Osteoblast (primary cell): ENCODE results near the gene MCFD2. TPM values are rescaled to one million over a fixed set of nuclear protein-coding genes. Genes with fewer than 3 reads are reported as not detected.
A peak's percentile ranks its signal among the peaks of the same experiment; 100 is the strongest.

Experiments used
- DNase-seq: peaks from one replicate; pipeline ENCODE4 v3.0.0; 2011; ENCODE audit warnings: low spot score, mixed read lengths; ENCODE audit not compliant: insufficient read length; ENCODE audit errors: missing footprints
- H2AFZ ChIP-seq: 2 replicates; pipeline ENCODE4 v1.6.0; 2011; ENCODE audit warnings: mild to moderate bottlenecking, low read length
- H3K27ac ChIP-seq: 2 replicates; pipeline ENCODE4 v1.5.1; 2011; ENCODE audit warnings: mild to moderate bottlenecking, low read depth, low read length, moderate library complexity
- H3K27me3 ChIP-seq: 2 replicates; pipeline ENCODE4 v1.6.0; 2012; ENCODE audit warnings: mild to moderate bottlenecking, control low read depth, inconsistent platforms, low read length, moderate library complexity; ENCODE audit not compliant: insufficient read depth
- H3K36me3 ChIP-seq: 2 replicates; pipeline ENCODE4 v1.5.1; 2011; ENCODE audit warnings: mild to moderate bottlenecking, low read length, control low read depth, moderate library complexity; ENCODE audit not compliant: insufficient read depth
- H3K4me1 ChIP-seq: 2 replicates; pipeline ENCODE4 v1.5.1; 2011; ENCODE audit warnings: mild to moderate bottlenecking, low read length, control low read depth, moderate library complexity; ENCODE audit not compliant: insufficient read depth
- H3K4me2 ChIP-seq: 2 replicates; pipeline ENCODE4 v1.6.0; 2011; ENCODE audit warnings: mild to moderate bottlenecking, low read length; ENCODE audit not compliant: insufficient read depth
- H3K4me3 ChIP-seq: fragments of 200-600 bp; sonication (generic); 3 replicates; pipeline ENCODE4 v1.5.1; 2012; ENCODE audit warnings: mild to moderate bottlenecking, low read length, inconsistent platforms; ENCODE audit not compliant: insufficient read depth
- H3K79me2 ChIP-seq: 2 replicates; pipeline ENCODE4 v1.6.0; 2012; ENCODE audit warnings: mild to moderate bottlenecking, low read length, control low read depth, inconsistent platforms; ENCODE audit not compliant: insufficient read depth
- H3K9me3 ChIP-seq: 2 replicates; pipeline ENCODE4 v1.5.1; 2011; ENCODE audit warnings: low read depth, low read length, control low read depth
- H4K20me1 ChIP-seq: 2 replicates; pipeline ENCODE4 v1.6.0; 2012; ENCODE audit warnings: mild to moderate bottlenecking, low read length, control low read depth; ENCODE audit not compliant: insufficient read depth
- CTCF ChIP-seq: IDR thresholded peaks from 2 replicates; pipeline ENCODE4 v1.5.1; 2011; ENCODE audit warnings: mild to moderate bottlenecking, low read depth, low read length, moderate library complexity; ENCODE audit errors: extremely low read depth
- total RNA-seq: library from RNA; depleted of rRNA; stranded (reverse); fragments of >200 nt; gene quantifications from 2 replicates; pipeline ENCODE4 v1.2.3, GENCODE V29; 2012

The MCFD2 gene
- total RNA-seq, 1 donor: 136 TPM

DNA sequence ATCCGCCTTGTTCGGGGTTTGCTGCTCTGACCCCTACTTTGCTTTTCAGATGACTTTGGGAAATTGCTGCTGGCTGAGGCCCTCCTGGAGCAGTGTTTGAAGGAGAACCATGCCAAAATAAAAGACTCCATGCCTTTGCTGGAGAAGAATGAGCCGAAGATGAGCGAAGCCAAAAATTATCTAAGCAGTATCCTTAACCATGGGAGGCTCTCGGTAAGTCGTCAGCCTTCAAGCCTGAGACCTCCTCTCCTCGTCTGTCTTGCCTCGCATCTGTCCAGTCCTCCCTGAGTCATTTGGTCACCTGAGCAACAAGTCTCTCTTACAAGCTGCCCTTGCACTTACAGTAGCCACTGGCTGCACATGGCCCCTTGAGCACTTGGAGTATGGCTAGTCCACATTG lies 34.7 kb upstream of the MCFD2 start:
- no peak overlapping the region for H2AFZ ChIP-seq
- H3K27me3 ChIP-seq: no peaks in the 10 kb centered on the region
- no peaks in the 10 kb centered on the region for H3K9me3 ChIP-seq
- no peak for DNase-seq
- no peak overlapping the region for H3K27ac ChIP-seq
- peaks cover 75% of the 10 kb centered on the region for H3K79me2 ChIP-seq
- H3K36me3 ChIP-seq: peaks cover 60% of the 10 kb centered on the region
- peaks cover 51% of the 10 kb centered on the region for H4K20me1 ChIP-seq
- H3K4me1 ChIP-seq: peaks cover 15% of the 10 kb centered on the region
- TF ChIP-seq CTCF: no peak
- H3K4me3 ChIP-seq: no peak overlapping the region
- H3K4me2 ChIP-seq: no peak overlapping the region

DNA sequence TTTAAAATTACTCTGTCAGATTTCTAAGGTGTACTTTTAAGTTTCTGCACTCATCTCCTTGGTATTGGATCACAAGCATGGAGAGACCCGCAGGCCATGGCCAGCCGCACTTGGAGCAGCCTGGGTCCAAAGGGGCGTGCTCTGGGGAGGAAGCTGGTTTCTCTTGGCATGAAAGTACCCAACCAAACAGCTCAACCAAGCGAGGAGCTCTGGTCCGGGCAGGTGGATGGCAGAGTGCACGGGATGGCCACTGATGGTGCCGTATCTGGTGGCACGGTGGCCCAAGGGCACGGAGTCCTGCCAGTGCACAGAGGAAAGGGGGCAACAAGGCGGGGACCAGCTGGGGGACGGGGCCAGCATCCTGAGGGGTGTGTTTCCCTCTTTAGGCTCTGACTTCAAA lies 32.2 kb upstream of the MCFD2 start:
- H3K4me3 ChIP-seq: no peak overlapping the region
- peaks cover 67% of the 10 kb centered on the region for H4K20me1 ChIP-seq
- no peak overlapping the region for H3K27ac ChIP-seq
- H2AFZ ChIP-seq: no peak overlapping the region
- peaks cover 63% of the 10 kb centered on the region for H3K36me3 ChIP-seq
- peaks cover 92% of the 10 kb centered on the region for H3K79me2 ChIP-seq
- no peak for DNase-seq
- peaks cover 12% of the 10 kb centered on the region for H3K4me1 ChIP-seq
- H3K4me2 ChIP-seq: no peak overlapping the region
- TF ChIP-seq CTCF: no peak
- H3K9me3 ChIP-seq: no peaks in the 10 kb centered on the region
- H3K27me3 ChIP-seq: no peaks in the 10 kb centered on the region

DNA sequence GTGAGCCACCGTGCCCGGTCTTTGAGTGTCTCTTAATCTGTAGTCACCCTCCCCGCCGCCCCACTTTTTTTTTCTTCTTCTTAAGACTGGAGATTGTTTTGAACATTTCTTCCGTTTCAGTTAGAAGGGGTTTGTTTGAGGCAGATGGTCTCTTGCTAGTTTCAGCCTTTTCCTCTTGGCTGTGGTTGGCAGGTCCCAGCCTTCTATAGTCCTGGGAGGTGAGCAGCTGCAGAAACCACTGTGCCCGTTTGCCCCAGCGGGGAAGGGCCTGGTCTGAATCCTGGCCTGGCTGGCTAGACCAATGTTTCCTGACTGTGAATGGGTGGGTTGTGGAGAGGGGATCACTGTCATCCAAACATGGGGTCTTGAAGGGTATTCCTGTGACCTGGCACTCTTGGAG lies 30.1 kb upstream of the MCFD2 start:
- Histone ChIP-seq H3K4me2 (no peak overlapping the region), H3K79me2 (peaks cover 93% of the 10 kb centered on the region), H3K36me3 (peaks cover 43% of the 10 kb centered on the region), H3K9me3 (no peaks in the 10 kb centered on the region), H4K20me1 (peaks cover 78% of the 10 kb centered on the region), H3K4me3 (no peak overlapping the region), H3K27ac (no peak overlapping the region), H3K4me1 (peaks cover 18% of the 10 kb centered on the region), H2AFZ (no peak overlapping the region), H3K27me3 (no peaks in the 10 kb centered on the region)
- DNase-seq: no peak
- no peak for TF ChIP-seq CTCF

DNA sequence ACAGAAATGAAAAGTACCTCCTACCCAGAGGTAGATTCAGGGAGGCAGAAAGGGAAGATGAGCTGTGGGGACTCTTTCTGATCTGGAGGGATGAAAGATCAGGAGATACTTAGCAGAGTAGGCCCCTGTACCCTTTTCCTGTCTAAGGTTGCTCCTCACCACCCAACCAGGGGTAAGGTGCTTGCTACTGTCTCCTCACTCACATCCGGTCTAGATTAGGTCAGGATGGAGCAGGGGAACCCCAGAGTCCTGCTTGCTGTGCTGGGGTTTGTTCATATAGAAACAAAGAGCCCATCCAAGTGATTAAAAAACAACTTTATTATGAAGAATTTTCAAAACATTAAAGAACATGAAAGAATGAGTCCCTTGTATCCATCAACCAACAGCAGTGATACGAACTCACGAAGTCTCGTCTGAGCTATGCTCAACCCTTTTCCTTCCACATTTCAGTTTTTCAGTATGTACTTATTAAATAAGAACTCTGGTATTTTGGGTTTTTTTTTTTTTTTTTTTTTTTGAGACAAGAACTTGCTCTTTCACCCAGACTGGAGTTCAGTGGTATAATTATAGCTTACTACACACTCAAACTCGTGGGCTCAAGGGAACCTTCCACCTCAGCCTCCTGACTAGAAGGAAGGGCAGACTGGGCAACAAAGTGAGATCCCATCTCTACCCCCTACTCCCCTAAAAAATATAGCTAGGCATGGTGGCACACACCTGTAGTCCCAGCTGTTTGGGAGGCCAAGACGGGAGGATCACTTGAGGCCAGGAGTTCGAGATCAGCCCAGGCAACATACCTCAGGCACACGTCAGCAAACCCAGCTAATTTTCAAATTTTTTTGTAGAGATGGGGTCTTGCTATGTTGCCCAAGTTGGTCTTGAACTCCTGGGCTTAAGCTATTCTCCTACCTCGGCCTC lies 28.5 kb upstream of the MCFD2 start:
- no peak for DNase-seq
- no peak for TF ChIP-seq CTCF
- H3K4me2 ChIP-seq: peak overlapping the region; percentile 99
- peaks cover 34% of the 10 kb centered on the region for H3K4me1 ChIP-seq
- no peak overlapping the region for H3K27ac ChIP-seq
- peaks cover 81% of the 10 kb centered on the region for H3K79me2 ChIP-seq
- peaks cover 67% of the 10 kb centered on the region for H4K20me1 ChIP-seq
- H3K36me3 ChIP-seq: peaks cover 36% of the 10 kb centered on the region
- H3K9me3 ChIP-seq: no peaks in the 10 kb centered on the region
- H3K4me3 ChIP-seq: peak overlapping the region; percentile 95
- H2AFZ ChIP-seq: no peak overlapping the region
- H3K27me3 ChIP-seq: no peaks in the 10 kb centered on the region
